ENCODE results near the gene SMARCE1.
"Not testable (repeated sequence)": the region's sequence is repeated elsewhere in the genome, so short reads cannot be mapped to it uniquely, and the experiment has no call there.

SMARCE1 gene

DNA sequence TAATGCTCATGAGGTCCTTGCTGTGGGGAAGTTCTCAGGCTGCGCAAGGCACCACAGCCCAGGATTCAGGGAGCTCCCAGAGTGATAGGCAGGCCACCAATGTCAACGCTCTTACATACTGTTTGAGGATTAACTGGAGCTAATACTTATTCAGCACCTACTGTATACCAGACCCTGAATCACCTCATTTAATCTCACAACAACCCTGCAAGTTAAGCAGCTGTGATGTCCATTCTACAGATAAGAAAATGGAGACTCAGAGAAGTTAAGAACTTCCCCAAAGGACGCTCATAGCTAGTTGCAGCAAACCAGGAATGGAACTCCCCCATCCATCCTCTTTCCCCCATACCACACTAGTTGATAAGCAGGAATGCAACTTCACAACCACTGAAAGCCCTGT lies 56.9 kb downstream of the SMARCE1 start:
- DNase-seq (ENCODE audit: low read depth, low spot score), result no peak
- H3K27ac ChIP-seq, result no peak overlapping the region

DNA sequence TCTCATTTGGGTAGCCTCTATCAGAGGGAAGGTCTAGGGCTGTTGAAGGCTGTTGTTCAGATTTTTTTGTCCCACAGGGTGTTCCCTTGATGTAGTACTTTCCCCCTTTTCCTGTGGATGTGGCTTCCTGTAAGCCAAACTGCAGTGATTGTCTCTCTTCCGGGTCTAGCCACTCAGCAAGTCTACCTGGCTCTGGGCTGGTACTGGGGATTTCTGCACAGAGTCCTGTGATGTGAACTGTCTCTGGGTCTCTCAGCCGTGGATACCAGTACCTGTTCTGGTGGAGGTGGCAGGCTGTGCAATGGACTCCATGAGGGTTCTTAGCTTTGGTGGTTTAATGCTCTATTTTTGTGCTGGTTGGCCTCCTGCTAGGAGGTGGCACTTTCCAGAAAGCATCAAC lies 59.1 kb downstream of the SMARCE1 start:
- no peak overlapping the region for H3K27ac ChIP-seq
- no peak for DNase-seq (ENCODE audit: low read depth, low spot score)

DNA sequence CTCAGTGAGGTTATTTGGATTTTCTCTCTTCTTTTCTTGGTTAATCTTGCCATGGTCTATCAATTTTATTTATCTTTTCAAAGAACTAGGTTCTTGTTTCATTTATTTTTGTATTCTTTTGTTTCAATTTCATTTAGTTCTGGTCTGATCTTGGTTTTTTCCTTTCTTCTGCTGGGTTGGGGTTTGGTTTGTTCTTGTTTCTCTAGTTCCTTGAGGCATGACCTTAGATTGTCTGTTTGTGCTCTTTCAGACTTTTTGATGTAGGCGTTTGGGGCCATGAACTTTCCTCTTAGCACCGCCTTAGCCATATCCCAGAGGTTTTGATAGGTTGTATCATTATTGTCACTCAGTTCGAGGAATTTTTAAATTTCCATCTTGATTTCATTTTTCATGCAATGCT lies 61.4 kb downstream of the SMARCE1 start:
- DNase-seq (ENCODE audit: low read depth, low spot score); H3K27ac ChIP-seq: not testable (repeated sequence)

DNA sequence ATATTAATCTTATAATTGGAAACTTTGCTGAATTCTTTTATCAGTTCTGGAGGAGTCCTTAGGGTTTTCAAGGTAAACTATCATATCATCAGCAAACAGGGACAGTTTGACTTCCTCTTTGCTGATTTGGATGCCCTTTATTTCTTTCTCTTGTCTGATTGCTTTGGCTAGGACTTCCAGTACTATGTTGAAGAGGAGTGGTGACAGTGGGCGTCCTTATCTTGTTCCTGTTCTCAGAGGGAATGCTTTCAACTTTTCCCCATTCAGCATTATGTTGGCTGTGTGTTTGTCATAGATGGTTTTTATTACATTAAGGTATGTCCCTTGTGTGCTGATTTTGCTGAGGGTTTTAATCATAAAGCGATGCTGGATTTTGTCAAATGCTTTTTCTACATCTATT lies 62.7 kb downstream of the SMARCE1 start:
- not testable (repeated sequence) for DNase-seq (ENCODE audit: low read depth, low spot score); H3K27ac ChIP-seq

DNA sequence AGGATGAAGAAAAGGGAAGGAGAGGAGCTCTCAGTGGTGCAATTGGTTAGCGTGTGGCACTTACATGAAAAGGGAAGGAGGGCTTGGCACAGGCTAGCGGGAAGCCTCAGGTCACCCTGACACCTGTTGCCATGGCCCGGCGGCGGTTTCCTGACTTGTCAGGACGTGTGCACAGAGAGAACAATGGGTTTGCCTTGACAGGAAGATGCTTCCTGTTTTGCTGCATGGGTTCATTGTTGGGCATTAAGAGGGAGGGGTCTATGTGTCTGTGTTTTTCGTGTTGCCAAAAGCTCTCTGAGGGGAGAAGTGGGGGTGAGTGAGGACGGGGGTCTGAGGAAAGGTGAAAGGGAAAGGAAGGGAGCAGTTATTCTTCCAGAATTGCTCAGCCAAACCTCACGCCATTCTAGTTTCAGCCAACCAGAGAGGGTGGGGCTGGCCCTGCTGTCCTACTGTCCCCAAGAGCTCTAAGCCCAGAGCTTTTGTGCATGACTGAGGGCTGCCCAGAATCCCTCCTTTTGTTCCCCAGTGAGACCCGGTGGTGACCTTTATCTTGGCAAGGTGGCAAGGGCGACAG lies 65.2 kb downstream of the SMARCE1 start:
- H3K27ac ChIP-seq, result no peak overlapping the region

DNA sequence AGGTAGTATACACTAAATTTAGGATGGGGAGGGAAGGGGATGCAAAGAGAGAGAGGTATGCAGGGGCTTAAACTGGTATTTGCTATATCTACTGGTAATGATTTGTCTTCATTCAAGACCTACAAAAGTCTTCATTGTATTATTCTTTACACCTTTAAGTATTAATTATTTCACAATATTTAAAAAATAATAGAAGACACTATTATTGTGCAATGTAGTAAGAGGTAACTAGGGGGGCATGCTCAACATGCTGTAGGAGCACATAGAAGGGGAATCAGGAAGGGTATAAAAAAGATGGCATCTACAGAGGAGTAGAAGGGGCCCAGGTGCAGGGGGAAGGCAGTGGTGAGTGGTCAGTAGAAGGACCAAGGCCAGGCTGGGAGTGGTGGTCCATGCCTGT lies 67.5 kb downstream of the SMARCE1 start:
- no peak overlapping the region for H3K27ac ChIP-seq
- no peak for DNase-seq (ENCODE audit: low read depth, low spot score)

More for the DNA sequence above, 65.2 kb downstream of the SMARCE1 start:
- peak; percentile 55 for DNase-seq (ENCODE audit: low read depth, low spot score)

DNA sequence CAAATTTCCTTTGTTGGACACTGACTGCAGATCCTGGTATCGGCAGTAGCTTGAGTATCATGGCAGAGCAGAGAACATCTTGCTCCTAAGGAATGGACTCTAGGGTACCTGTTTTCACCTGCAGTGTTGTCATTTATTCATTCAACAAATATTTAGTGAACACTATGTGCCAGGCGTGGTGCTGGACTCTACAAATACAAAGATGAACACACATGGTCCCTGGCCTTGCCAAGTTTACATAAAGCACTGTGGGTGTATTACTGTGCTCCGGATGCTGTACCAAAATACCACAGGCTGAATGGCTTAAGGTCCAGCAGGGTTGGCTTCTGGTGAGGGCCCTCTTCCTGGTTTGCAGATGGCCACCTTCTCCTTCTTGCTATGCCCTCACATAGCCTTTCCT lies 68.1 kb downstream of the SMARCE1 start:
- DNase-seq (ENCODE audit: low read depth, low spot score), result no peak
- no peak overlapping the region for H3K27ac ChIP-seq

DNA sequence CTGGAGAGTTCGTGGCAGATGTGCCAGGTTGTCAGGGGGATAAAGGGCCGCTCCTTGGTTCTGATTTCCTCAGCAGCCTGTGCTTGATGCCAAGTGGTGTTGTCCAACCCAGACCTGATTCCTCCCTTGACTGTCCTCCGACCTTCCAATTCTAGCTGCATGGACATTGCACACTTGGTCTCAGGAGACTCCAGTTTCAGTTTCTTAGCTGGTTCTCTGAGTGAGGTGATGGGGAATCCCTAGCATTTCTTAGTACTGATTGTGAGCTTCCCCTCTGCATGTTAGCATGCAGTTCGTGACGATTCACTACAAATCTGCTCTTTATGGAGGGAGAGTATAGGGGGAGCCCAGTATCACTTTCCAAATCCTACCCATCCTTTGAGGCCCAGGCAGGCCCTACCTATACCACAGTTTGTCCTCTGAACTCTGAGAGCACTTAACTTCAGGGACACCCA lies 70.0 kb downstream of the SMARCE1 start:
- DNase-seq (ENCODE audit: low read depth, low spot score), result no peak
- H3K27ac ChIP-seq, result no peak overlapping the region

DNA sequence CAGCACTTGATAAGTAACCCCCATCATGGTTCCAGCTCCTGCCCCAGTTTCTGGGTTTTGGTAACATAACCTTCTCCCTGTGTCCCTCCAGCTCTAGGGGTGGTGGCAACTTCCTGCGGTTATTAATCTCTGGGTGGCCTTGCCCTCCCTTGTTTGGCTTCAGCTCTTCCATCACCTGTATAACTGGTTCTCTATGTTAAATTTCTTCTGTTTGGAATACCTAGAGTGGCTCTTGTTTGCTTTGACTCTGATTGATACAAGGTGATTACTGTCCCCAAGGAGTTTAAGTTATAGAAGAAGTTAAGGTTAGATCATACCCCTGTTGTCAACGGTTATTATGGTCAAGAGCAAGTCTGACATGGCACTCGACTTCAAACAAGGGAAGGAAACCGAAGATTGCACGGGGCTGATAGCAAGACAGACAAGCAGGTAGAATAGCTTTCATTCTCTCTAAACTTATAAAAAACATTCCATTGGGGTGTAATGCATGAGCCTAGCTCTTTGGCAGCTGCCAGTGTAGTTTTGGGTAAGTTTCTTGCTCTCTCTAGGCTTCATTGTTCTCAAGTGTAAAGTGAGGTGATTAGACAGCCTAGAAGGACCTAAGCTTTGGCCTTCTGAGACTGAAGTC lies 71.4 kb downstream of the SMARCE1 start:
- no peak for DNase-seq (ENCODE audit: low read depth, low spot score)
- H3K27ac ChIP-seq, result no peak overlapping the region
